PC-3 (cell line): ENCODE data around the gene CST6. TPM values are rescaled to one million over a fixed set of nuclear protein-coding genes. Genes with fewer than 3 reads are reported as not detected.
A peak's percentile ranks its signal among the peaks of the same experiment; 100 is the strongest.

Experiments
- ATAC-seq: fragments of 200-7000 bp; cut with Tn5 transposase; 2 replicates; pipeline ENCODE4 v1.9.1; 2020; ENCODE audit warnings: mild to moderate bottlenecking, moderate library complexity
- BruUV-seq: library from RNA; stranded (reverse); fragments of 400-500 nt; replicated peaks from 2 replicates; lab custom pipeline; 2021; lab: Mats Ljungman, UMichigan
- CTCF ChIA-PET: fragments of 300-600 bp; sonication (Branson Sonifier 250); formaldehyde crosslinking; loops from one replicate; lab custom pipeline; 2022; ENCODE audit warnings: antibody characterized with exemption; lab: Charles Lee
- POLR2A ChIA-PET: fragments of 300-600 bp; sonication (Branson Sonifier 250); formaldehyde crosslinking; loops from one replicate; lab custom pipeline; 2022; ENCODE audit warnings: antibody characterized with exemption; ENCODE audit not compliant: unreplicated experiment; lab: Charles Lee
- DNase-seq: peaks from one replicate; pipeline ENCODE4 v3.0.0-alpha.2; 2015
- H2AFZ ChIP-seq: fragments of 300-600 bp; sonication (generic); 2 replicates; pipeline ENCODE4 v1.6.0; 2016; ENCODE audit warnings: antibody characterized with exemption, low read length
- H3F3A ChIP-seq: fragments of 300-600 bp; sonication (generic); one replicate; pipeline ENCODE4 v1.6.0; 2017; ENCODE audit warnings: antibody characterized with exemption, low read length, control low read depth, mild to moderate bottlenecking; ENCODE audit not compliant: unreplicated experiment
- H3K27ac ChIP-seq: fragments of 300-600 bp; sonication (generic); 2 replicates; pipeline ENCODE4 v1.5.1; 2016; ENCODE audit warnings: mild to moderate bottlenecking, low read length
- H3K27me3 ChIP-seq: fragments of 300-600 bp; sonication (generic); 2 replicates; pipeline ENCODE4 v1.6.1; 2016; ENCODE audit warnings: low read length, mixed read lengths
- H3K36me3 ChIP-seq: fragments of 300-600 bp; sonication (generic); 2 replicates; pipeline ENCODE4 v1.6.1; 2016; ENCODE audit warnings: low read depth, mixed run types, low read length, mixed read lengths
- H3K4me1 ChIP-seq: fragments of 300-600 bp; sonication (generic); 2 replicates; pipeline ENCODE4 v1.5.1; 2016; ENCODE audit warnings: low read length; ENCODE audit not compliant: insufficient read depth
- H3K4me2 ChIP-seq: fragments of 300-600 bp; sonication (generic); 2 replicates; pipeline ENCODE4 v1.6.0; 2016; ENCODE audit warnings: low read length
- H3K4me3 ChIP-seq: fragments of 300-600 bp; sonication (generic); 2 replicates; pipeline ENCODE4 v1.5.1; 2016; ENCODE audit warnings: mild to moderate bottlenecking, low read length, mixed read lengths
- H3K79me2 ChIP-seq: fragments of 300-600 bp; sonication (generic); 2 replicates; pipeline ENCODE4 v1.6.1; 2017; ENCODE audit warnings: low read length, mixed read lengths
- H3K9ac ChIP-seq: fragments of 300-600 bp; sonication (generic); 2 replicates; pipeline ENCODE4 v1.6.0; 2016; ENCODE audit warnings: mild to moderate bottlenecking, low read length
- H3K9me2 ChIP-seq: fragments of 300-600 bp; sonication (generic); replicated peaks from 2 replicates; pipeline ENCODE4 v1.6.1; 2016; ENCODE audit warnings: mixed run types, low read length, mixed read lengths
- H3K9me3 ChIP-seq: fragments of 300-600 bp; sonication (generic); 2 replicates; pipeline ENCODE4 v1.6.1; 2016; ENCODE audit warnings: low read length, mixed read lengths
- H4K20me1 ChIP-seq: fragments of 300-600 bp; sonication (generic); 2 replicates; pipeline ENCODE4 v1.6.1; 2016; ENCODE audit warnings: low read length, mixed read lengths
- EZH2 ChIP-seq: fragments of 300-600 bp; sonication (generic); IDR thresholded peaks from one replicate; pipeline ENCODE4 v1.6.1; 2017; ENCODE audit warnings: antibody characterized with exemption, mild to moderate bottlenecking, low read length; ENCODE audit not compliant: unreplicated experiment
- EZH2phosphoT487 ChIP-seq: fragments of 300-600 bp; sonication (generic); IDR thresholded peaks from 2 replicates; pipeline ENCODE4 v1.6.1; 2018; ENCODE audit warnings: mild to moderate bottlenecking, antibody characterized with exemption, low read length, borderline replicate concordance
- intact Hi-C: fragments of 100-400 bp; cut with micrococcal nuclease; formaldehyde crosslinking; loops from 2 replicates; pipeline ENCODE4 v1.9.0; 2023
- total RNA-seq: library from RNA; depleted of rRNA; stranded (reverse); fragments of >200 nt; gene quantifications from 2 replicates; pipeline ENCODE4 v1.2.3, GENCODE V29; 2014
- TF ChIP-seq, protein P1 (sequence below): fragments of 300-600 bp; sonication (generic); conservative IDR thresholded peaks from 2 replicates; pipeline ENCODE4 v1.5.1; 2017; ENCODE audit warnings: antibody characterized with exemption, low read depth, mild to moderate bottlenecking, low read length

CST6 gene
- total RNA-seq, 1 experiment from 2014 or later, result 84.2 TPM

DNA sequence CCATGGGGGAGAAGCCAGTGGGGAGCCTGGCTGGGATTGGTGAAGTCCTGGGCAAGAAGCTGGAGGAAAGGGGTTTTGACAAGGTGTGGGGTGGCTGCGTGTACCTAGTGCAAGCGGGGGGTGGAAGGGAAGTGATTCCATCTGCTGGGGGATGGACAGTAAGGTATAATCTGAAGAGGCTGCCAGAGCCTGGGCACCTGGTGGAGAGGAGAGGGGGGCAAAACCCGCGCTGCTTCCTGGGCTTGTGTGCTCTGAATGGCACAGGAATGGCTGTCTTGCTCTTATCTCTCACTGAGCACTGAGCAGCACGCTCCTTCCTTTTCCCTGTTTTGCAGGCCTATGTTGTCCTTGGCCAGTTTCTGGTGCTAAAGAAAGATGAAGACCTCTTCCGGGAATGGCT lies 8.5 kb upstream of the CST6 start:
- peaks cover 9% of the 10 kb centered on the region for H3F3A ChIP-seq
- no peak for ATAC-seq
- peaks cover 56% of the 10 kb centered on the region for H3K79me2 ChIP-seq
- ChIA-PET CTCF (no interaction called here), POLR2A (interaction anchor here (0.8 kb wide), 1 partner anchor 8 kb away, joined by 3 read pairs; no protein-coding TSS in a partner anchor)
- H3K9me3 ChIP-seq, result no peaks in the 10 kb centered on the region
- intact Hi-C loops, result loop anchor here (2.0 kb wide), 2 partner anchors 42 to 50 kb away; partner anchors contain the start of gene SF3B2
- H3K36me3 ChIP-seq, result peaks cover 37% of the 10 kb centered on the region
- no peak overlapping the region for H2AFZ ChIP-seq
- DNase-seq, result no peak
- no peaks in the 10 kb centered on the region for H3K27me3 ChIP-seq
- no peaks in the 10 kb centered on the region for H4K20me1 ChIP-seq
- TF ChIP-seq, protein P1, sequence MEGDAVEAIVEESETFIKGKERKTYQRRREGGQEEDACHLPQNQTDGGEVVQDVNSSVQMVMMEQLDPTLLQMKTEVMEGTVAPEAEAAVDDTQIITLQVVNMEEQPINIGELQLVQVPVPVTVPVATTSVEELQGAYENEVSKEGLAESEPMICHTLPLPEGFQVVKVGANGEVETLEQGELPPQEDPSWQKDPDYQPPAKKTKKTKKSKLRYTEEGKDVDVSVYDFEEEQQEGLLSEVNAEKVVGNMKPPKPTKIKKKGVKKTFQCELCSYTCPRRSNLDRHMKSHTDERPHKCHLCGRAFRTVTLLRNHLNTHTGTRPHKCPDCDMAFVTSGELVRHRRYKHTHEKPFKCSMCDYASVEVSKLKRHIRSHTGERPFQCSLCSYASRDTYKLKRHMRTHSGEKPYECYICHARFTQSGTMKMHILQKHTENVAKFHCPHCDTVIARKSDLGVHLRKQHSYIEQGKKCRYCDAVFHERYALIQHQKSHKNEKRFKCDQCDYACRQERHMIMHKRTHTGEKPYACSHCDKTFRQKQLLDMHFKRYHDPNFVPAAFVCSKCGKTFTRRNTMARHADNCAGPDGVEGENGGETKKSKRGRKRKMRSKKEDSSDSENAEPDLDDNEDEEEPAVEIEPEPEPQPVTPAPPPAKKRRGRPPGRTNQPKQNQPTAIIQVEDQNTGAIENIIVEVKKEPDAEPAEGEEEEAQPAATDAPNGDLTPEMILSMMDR, result no peak
- no peak for TF ChIP-seq EZH2phosphoT487
- TF ChIP-seq EZH2, result no peak
- H3K4me2 ChIP-seq, result peak overlapping the region; percentile 87
- H3K4me1 ChIP-seq, result peaks cover 17% of the 10 kb centered on the region
- H3K27ac ChIP-seq, result no peak overlapping the region
- no TSS peak for BruUV-seq
- peak overlapping the region; percentile 91 for H3K9ac ChIP-seq
- H3K9me2 ChIP-seq, result no peaks in the 10 kb centered on the region
- peak overlapping the region; percentile 85 for H3K4me3 ChIP-seq

DNA sequence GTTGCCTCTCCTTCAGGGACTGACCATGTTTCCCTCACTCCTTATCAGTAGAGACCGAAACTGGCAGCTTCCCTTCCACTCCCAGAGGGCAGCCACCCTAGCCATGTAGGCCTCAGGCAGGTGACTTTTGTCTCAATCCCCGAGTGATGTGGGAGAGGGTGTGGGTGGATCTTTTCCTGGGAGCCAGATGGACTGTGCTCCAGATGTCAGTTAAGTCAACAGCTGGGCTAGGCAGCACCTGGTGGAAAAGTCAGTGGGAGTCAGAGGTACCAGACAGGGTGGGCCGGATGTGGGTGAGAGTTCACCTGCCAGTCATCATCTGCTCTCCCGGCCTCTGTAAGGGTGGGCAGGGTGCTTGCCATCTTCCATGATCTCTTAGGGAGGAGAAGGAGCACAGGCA lies 7.6 kb upstream of the CST6 start:
- H3K27me3 ChIP-seq, result no peaks in the 10 kb centered on the region
- no peak overlapping the region for H3K9ac ChIP-seq
- peaks cover 23% of the 10 kb centered on the region for H3K4me1 ChIP-seq
- no peak for ATAC-seq
- peaks cover 28% of the 10 kb centered on the region for H3K36me3 ChIP-seq
- H3K79me2 ChIP-seq, result peaks cover 47% of the 10 kb centered on the region
- POLR2A ChIA-PET, result no interaction called here
- no peaks in the 10 kb centered on the region for H3K9me2 ChIP-seq
- CTCF ChIA-PET, result no interaction called here
- no peak for DNase-seq
- H3K4me2 ChIP-seq, result no peak overlapping the region
- BruUV-seq, result no TSS peak
- H3K9me3 ChIP-seq, result no peaks in the 10 kb centered on the region
- H3F3A ChIP-seq, result peaks cover 9% of the 10 kb centered on the region
- no peak overlapping the region for H2AFZ ChIP-seq
- H4K20me1 ChIP-seq, result no peaks in the 10 kb centered on the region
- intact Hi-C loops, result no loop called here
- H3K27ac ChIP-seq, result no peak overlapping the region
- no peak for TF ChIP-seq EZH2phosphoT487
- no peak overlapping the region for H3K4me3 ChIP-seq

DNA sequence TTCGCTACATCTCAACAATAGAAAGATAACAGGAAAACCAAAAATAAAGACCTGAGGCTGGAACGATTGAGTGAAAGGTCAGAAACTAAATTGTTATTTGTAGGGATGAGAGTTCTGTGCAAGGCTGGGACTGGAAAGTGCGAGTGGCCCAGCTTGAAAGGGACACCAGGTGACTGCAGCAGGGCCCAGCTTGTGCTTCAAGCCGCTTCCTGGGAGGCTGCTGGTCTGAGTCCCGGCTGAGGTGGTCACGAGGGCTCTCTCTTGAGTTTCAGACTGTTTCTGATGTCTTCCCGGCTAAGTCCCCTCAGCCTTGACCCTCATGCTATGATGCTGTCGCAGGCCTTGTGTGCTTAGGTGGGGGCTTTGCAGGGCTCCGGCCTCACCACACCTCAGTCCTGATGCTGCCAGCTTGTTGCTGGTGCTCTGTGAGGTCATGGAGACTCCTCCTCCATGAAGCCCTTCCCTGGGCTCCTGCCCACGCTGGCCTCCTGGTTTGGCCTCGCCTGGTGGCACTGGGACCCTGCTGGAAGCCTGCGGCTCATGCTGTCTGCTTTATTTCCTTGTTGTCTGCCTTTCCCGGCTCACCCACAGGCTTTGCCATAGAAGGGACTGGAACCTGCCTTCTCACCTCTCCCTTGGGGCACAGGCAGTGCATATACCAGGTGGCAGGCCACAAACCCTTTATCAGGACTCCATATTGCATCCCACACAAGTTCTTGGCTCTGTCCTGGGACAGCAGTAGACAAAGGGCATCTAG lies 5.5 kb upstream of the CST6 start:
- H3K27ac ChIP-seq, result no peak overlapping the region
- ChIA-PET POLR2A (no interaction called here), CTCF (no interaction called here)
- H3K27me3 ChIP-seq, result no peaks in the 10 kb centered on the region
- H3K9me3 ChIP-seq, result no peaks in the 10 kb centered on the region
- no peak overlapping the region for H3K9ac ChIP-seq
- H3K4me3 ChIP-seq, result no peak overlapping the region
- no peak overlapping the region for H2AFZ ChIP-seq
- ATAC-seq, result no peak
- no peaks in the 10 kb centered on the region for H3K9me2 ChIP-seq
- peaks cover 15% of the 10 kb centered on the region; the same call in 1 of the 2 replicates for H3K36me3 ChIP-seq
- H3K4me2 ChIP-seq, result no peak overlapping the region
- TF ChIP-seq EZH2 (no peak), EZH2phosphoT487 (no peak)
- H3K4me1 ChIP-seq, result peaks cover 20% of the 10 kb centered on the region
- H4K20me1 ChIP-seq, result no peaks in the 10 kb centered on the region
- intact Hi-C loops, result no loop called here
- H3K79me2 ChIP-seq, result peaks cover 27% of the 10 kb centered on the region
- H3F3A ChIP-seq, result peaks cover 9% of the 10 kb centered on the region
- no peak for DNase-seq
- BruUV-seq, result no TSS peak
